Ovary (tissue), 3 donors: Measurements from ENCODE around the gene GPC6.

Experiments used
- CTCF ChIP-seq, 3 donors: fragments of 450-650 bp in 2 of 3; fragments of 200-600 bp in 1 of 3; IDR thresholded peaks; one replicate each; pipeline versions ENCODE4 v1.5.1 to v1.8.0; 2016 to 2022; ENCODE audit warnings: antibody characterized with exemption in 3 of 3, mild to moderate bottlenecking in 1 of 3
- POLR2A ChIP-seq: fragments of 450-650 bp; IDR thresholded peaks from one replicate; pipeline ENCODE4 v1.6.1; 2017; ENCODE audit warnings: antibody characterized with exemption, mild to moderate bottlenecking, moderate library complexity
- donor health status: DM: no; HTN: no; CAD: no.

GRCh38 chr13:93966267-93966936, 739.8 kb downstream of the GPC6 start:
- no peak for TF ChIP-seq CTCF (IDR thresholded peaks at IDR 0.05)
- no peak for TF ChIP-seq POLR2A
